ENCODE data around the gene SMYD5.

The SMYD5 gene

GRCh38 chr2:73223821-73224220, 9.8 kb downstream of the SMYD5 start:
- no peak for DNase-seq (ENCODE audit: extremely low read depth, low read depth)
- no peak for TF ChIP-seq CTCF (IDR thresholded peaks at IDR 0.05; ENCODE audit: low read depth, low read length)

GRCh38 chr2:73225513-73226360, 11.7 kb downstream of the SMYD5 start:
- no peak for DNase-seq (ENCODE audit: extremely low read depth, low read depth)
- no peak for TF ChIP-seq CTCF (IDR thresholded peaks at IDR 0.05; ENCODE audit: low read depth, low read length)

- no peak for DNase-seq (ENCODE audit: extremely low read depth, low read depth)
- no peak for TF ChIP-seq CTCF (IDR thresholded peaks at IDR 0.05; ENCODE audit: low read depth, low read length)
Measured at GRCh38 chr2:73227086-73227485, 13.0 kb downstream of the SMYD5 start.

- TF ChIP-seq CTCF (IDR thresholded peaks at IDR 0.05; ENCODE audit: low read depth, low read length) = no peak
- DNase-seq (ENCODE audit: extremely low read depth, low read depth) = no peak
Measured at GRCh38 chr2:73228631-73229030, 14.6 kb downstream of the SMYD5 start.

- TF ChIP-seq CTCF (IDR thresholded peaks at IDR 0.05; ENCODE audit: low read depth, low read length) = no peak
- no peak for DNase-seq (ENCODE audit: extremely low read depth, low read depth)
Measured at GRCh38 chr2:73232403-73233153, 18.5 kb downstream of the SMYD5 start.

GRCh38 chr2:73233154-73233931, 19.3 kb downstream of the SMYD5 start, which contains the start of gene PRADC1:
TSS of gene PRADC1 (minus strand) at chr2:73233239. CDS start at chr2:73233160, 79 bp downstream.
- no peak for TF ChIP-seq CTCF (IDR thresholded peaks at IDR 0.05; ENCODE audit: low read depth, low read length)
- peak; percentile 99 for DNase-seq (ENCODE audit: extremely low read depth, low read depth)
